ENCODE data around the gene ALG8. TPM values are rescaled to one million over a fixed set of nuclear protein-coding genes. Genes with fewer than 3 reads are reported as not detected.
"Not testable (repeated sequence)": the region's sequence is repeated elsewhere in the genome, so short reads cannot be mapped to it uniquely, and the experiment has no call there.

The ALG8 gene
- total RNA-seq, 1 donor from 2014 or later, result 54.2 TPM

GRCh38 chr11:78109081-78110015, 30.1 kb downstream of the ALG8 start:
- no peak for DNase-seq (ENCODE audit: low spot score in 2 of 2)
- no peak for FAIRE-seq

GRCh38 chr11:78100676-78101472, 38.6 kb downstream of the ALG8 start:
- DNase-seq (ENCODE audit: low spot score in 2 of 2) (no peak), FAIRE-seq (no peak)

- FAIRE-seq (no peak), DNase-seq (ENCODE audit: low spot score in 2 of 2) (no peak)
Measured at GRCh38 chr11:78100261-78100660, 39.2 kb downstream of the ALG8 start.

GRCh38 chr11:78099666-78100065, 39.8 kb downstream of the ALG8 start:
- DNase-seq (ENCODE audit: low spot score in 2 of 2) (no peak), FAIRE-seq (no peak)

DNA sequence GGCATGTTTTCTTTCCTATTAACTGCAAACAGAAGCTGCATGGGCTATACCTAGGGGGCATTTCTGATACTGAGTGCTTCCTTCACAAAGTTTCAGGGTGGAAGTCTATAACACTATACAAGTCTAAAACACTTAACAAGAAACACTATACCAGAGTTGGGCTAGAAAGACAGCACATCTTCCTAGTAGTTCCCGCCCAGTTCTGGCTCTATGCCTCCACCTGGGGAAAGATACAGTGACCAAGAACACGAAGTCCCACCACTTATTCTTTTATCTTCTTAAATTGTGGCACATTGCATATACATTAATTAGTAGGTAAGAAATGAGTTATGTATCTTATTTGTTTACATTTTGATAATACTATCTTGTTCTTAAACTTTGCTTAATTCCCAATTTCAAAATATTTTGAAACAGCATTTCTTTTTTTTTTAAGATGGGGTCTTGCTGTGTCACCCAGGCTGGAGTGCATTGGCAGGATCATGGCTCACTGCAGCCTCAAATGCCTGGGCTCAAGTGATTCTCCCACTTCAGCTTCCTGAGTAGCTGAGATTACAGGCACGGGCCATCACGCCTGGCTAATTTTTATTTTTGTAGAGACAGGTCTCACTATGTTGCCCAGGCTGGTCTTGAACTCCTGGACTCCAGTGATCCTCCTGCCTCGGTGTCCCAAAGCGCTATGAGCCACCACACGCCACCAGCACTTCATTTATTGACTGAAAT, 41.6 kb downstream of the ALG8 start:
- no peak for FAIRE-seq
- no peak for DNase-seq (ENCODE audit: low spot score in 2 of 2)

GRCh38 chr11:78094250-78094649, 45.2 kb downstream of the ALG8 start:
- FAIRE-seq (no peak), DNase-seq (ENCODE audit: low spot score in 2 of 2) (no peak)

DNA sequence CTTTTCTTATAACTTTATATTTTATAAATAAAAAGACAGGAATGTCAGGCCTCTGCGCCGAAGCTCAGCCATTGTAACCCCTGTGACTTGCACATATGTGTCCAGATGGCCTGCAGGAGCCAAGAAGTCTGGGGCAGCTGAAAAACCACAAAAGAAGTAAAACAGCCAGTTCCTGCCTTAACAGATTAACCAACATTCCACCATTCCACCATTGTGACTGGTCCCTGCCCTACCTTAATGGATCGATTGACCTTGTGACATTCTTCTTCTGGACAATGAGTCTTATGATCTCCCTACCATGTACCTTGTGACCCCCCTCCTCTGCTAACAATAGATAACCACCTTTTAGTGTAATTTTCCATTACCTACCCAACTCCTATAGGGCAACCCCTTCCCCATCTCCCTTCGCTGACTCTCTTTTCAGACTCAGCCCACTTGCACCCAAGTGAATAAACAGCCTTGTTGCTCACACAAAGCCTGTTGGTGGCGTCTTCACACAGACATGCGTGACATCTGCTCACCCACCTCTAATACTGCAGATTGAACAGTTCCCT, 52.8 kb downstream of the ALG8 start:
- FAIRE-seq; DNase-seq (ENCODE audit: low spot score in 2 of 2): not testable (repeated sequence)

GRCh38 chr11:78085972-78086371, 53.5 kb downstream of the ALG8 start:
- no peak for FAIRE-seq

DNA sequence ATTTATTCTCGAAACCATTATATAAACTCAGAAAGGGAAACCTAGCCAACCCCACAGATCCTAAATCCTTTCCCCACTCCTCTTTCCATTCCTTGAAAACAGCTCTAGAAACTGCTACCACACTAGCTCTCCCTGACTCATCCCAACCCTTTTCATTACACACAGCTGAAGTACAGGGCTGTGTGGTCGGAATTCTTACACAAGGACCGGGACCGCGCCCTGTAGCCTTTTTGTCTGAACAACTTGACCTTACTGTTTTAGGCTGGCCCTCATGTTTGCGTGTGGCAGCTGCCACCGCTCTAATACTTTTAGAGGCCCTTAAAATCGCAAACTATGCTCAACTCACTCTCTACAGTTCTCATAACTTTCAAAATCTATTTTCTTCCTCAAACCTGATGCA, 54.9 kb downstream of the ALG8 start:
- FAIRE-seq; DNase-seq (ENCODE audit: low spot score in 2 of 2): not testable (repeated sequence)

More at GRCh38 chr11:78085972-78086371, 53.5 kb downstream of the ALG8 start:
- no peak for DNase-seq (ENCODE audit: low spot score in 2 of 2)

DNA sequence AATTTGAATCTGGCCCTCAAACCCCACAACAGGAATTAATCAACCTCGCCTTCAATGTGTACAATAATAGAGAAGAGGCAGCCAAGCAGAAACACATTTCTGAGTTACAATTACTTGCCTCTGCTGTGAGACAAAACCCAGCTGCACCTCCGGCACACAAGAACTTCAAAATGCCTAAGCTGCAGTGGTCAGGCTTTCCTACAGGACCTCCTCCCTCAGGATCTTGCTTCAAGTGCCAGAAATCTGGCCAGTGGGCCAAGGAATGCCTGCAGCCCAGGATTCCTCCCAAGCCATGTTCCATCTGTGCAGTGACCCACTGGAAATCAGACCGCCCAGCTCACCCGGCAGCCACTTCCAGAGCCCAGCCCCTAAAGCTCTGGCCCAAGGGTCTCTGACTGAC, 56.4 kb downstream of the ALG8 start:
- FAIRE-seq (no peak), DNase-seq (ENCODE audit: low spot score in 2 of 2) (no peak)

DNA sequence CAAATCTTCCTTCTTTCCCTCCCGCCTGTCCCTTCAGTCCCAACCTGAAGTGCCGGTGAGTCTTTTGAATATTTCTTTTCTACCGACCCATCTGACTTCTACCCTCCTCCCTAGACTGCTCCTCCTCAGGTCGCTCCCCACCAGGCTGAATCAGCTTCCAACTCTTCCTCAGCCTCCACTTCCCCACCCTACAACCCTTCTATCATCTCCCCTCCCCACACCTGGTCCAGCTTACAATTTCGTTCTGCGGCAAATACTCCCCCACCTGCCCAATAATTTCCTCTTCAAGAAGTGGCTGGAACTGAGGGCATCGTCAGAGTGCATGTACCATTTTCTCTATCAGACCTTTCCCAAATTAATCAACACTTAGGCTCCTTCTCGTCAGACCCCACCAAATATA, 57.3 kb downstream of the ALG8 start:
- FAIRE-seq (no peak), DNase-seq (ENCODE audit: low spot score in 2 of 2) (no peak)

DNA sequence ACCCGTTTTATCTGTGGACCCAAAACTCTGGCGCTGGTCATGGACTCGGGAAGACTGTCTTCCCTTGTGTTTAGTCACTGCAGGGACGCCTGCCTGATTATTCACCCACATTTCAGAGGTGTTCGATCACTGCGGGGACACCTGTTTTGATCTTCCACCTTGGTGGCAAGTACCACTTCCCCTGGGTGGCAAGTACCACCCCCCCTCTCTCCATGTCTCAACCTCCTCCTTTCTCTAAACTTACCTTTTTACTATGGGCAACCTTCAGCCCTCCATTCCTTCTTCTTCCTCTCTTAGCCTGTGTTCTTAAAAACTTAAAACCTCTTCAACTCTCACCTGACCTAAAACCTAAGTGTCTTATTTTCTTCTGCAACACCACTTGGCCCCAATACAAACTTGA, 57.8 kb downstream of the ALG8 start:
- FAIRE-seq (no peak), DNase-seq (ENCODE audit: low spot score in 2 of 2) (no peak)

DNA sequence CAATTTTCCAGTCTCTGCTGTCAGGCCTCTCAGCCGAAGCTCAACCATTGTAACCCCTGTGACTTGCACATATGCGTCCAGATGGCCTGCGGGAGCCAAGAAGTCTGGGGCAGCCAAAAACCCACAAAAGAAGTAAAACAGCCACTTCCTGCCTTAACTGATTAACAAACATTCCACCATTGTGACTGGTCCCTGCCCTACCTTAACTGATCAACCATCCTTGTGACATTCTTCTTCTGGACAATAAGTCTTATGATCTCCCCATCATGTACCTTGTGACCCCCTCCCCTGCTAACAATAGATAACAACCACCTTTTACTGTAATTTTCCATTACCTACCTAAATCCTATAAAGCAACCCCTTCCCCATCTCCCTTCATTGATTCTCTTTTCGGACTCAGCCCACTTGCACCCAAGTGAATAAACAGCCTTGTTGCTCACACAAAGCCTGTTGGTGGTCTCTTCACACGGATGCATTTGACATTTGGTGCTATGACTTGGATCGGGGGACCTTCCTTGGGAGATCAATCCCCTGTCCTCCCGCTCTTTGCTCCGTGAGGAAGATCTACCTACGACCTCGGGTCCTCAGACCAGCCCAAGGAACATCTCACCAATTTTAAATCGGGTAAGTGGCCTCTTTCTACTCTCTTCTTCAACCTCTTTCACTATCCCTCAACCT, 58.5 kb downstream of the ALG8 start:
- FAIRE-seq (no peak), DNase-seq (ENCODE audit: low spot score in 2 of 2) (no peak)

GRCh38 chr11:78080084-78080817, 59.2 kb downstream of the ALG8 start:
- FAIRE-seq, result no peak
- DNase-seq (ENCODE audit: low spot score in 2 of 2), result no peak

DNA sequence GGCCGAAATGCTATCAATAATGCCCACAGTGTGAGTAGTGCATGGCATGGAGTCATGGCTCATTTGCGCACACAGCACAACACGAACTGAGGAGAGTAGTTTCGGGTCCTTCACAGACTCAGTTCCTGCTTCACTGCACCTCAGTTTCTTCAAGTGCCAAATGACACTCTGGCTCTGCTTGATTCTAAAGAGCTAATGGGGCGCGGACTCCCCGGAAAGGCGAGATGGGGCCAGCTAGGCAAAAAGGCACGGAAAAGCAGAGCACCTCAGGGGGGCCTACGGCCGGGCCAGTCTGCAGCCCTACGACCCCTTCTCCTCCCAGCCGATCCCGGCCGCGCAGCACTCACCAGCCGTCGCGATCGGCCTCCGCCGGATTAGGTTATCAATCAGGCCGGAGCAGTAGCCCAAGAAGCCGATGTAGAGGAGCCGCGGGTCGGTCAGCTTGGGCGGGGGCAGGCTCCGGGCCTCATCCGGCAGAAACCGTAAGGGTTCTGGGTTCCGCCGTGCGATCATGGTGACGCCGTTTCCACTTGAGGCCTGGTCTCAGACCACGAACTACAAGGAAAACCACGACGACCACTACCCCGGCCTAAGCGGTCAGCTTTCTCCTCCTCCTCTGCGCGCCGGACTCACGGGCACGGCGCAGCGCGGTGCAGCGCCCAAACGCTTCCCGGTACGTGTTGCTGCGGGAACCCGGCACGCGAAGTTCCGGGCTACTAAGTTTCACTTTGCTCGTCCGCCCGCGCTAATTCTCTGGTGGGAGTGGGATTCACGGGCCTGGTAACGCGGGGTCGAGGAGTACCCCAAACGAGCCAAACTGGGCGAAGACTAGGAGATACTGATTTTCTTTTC, 60.0 kb downstream of the ALG8 start, which contains the start of gene NDUFC2:
NDUFC2 (minus strand) TSS at position 631 of the 852 bp plus-strand sequence; CDS start at position 513, 118 bp downstream.
- DNase-seq (ENCODE audit: low spot score in 2 of 2) (peak; percentile 60 to 77), FAIRE-seq (no peak)

GRCh38 chr11:78078218-78079167, 60.9 kb downstream of the ALG8 start:
- FAIRE-seq (no peak), DNase-seq (ENCODE audit: low spot score in 2 of 2) (no peak)

DNA sequence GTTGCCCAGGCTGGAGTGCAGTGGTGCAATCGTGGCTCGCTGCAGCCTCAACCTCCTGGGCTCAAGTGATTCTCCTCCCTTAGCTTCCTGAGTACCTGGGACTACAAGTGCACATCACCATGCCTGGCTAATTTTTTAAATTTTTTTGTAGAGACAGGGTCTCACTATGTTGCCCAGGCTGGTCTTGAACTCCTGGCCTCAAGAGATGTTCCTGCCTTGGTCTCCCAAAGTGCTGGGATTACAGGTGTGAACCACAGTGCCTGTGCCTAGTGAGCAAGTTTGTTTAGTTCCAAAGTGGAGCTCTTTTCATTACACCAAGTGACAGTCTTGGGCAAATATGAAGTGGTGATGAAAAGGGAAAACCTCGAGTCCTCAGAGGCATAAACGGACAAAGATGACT, 61.8 kb downstream of the ALG8 start:
- DNase-seq (ENCODE audit: low spot score in 2 of 2); FAIRE-seq: not testable (repeated sequence)

Measured in frontal cortex (tissue), 4 donors.